GM18868 (cell line): Measurements from ENCODE around the gene BGLAP.

Source experiments
- ATAC-seq: cut with Tn5 transposase; IDR thresholded peaks from one replicate; pipeline ENCODE4 v1.9.1; 2021; ENCODE audit warnings: mild to moderate bottlenecking, moderate library complexity; ENCODE audit not compliant: unreplicated experiment

BGLAP gene

GRCh38 chr1:156289857-156290256, 47.9 kb downstream of the BGLAP start:
- ATAC-seq, result no peak

- ATAC-seq, result peak; percentile 39
Measured at GRCh38 chr1:156291226-156292061, 49.5 kb downstream of the BGLAP start.
